H1 (cell line): ENCODE measurements around the gene KRT27. TPM values are rescaled to one million over a fixed set of nuclear protein-coding genes. Genes with fewer than 3 reads are reported as not detected.
"Not testable (repeated sequence)": the region's sequence is repeated elsewhere in the genome, so short reads cannot be mapped to it uniquely, and the experiment has no call there.

Source experiments
- CTCF ChIA-PET: fragments of 300-600 bp; sonication (Branson Sonifier 250); formaldehyde crosslinking; loops from one replicate; lab custom pipeline; 2021; ENCODE audit not compliant: partially characterized antibody; lab: Charles Lee
- POLR2A ChIA-PET: fragments of 300-600 bp; sonication (Branson Sonifier 250); formaldehyde crosslinking; loops from one replicate; lab custom pipeline; 2021; ENCODE audit warnings: inconsistent platforms; ENCODE audit not compliant: partially characterized antibody; lab: Charles Lee
- DNase-seq, 2 experiments: peaks; one replicate each; pipeline versions ENCODE4 v3.0.0 to v3.0.0-alpha.2; 2010 to 2022; ENCODE audit warnings: low spot score in 2 of 2, low read depth in 1 of 2, mixed read lengths in 1 of 2
- FAIRE-seq: peaks from 2 replicates; lab custom pipeline; 2011; peaks lifted over from hg19 to GRCh38; lab: Jason Lieb, UNC
- H2AFZ ChIP-seq: 2 replicates; pipeline ENCODE4 v1.8.1; 2012; ENCODE audit warnings: low read length, inconsistent platforms
- H2AK5ac ChIP-seq: 2 replicates; pipeline ENCODE4 v1.6.1; 2013; ENCODE audit warnings: low read depth, low read length
- H2BK120ac ChIP-seq: replicated peaks from 2 replicates; pipeline ENCODE3; 2013; ENCODE audit warnings: low read depth, low read length, inconsistent platforms
- H2BK12ac ChIP-seq: 2 replicates; pipeline ENCODE4 v1.6.1; 2013; ENCODE audit warnings: low read depth, low read length
- H2BK15ac ChIP-seq: 2 replicates; pipeline ENCODE4 v1.6.1; 2013; ENCODE audit warnings: low read length
- H2BK20ac ChIP-seq: 2 replicates; pipeline ENCODE4 v1.6.1; 2013; ENCODE audit warnings: low read length
- H2BK5ac ChIP-seq: 2 replicates; pipeline ENCODE4 v1.6.1; 2013; ENCODE audit warnings: low read depth, low read length
- H3K14ac ChIP-seq: 2 replicates; pipeline ENCODE4 v1.6.1; 2013; ENCODE audit warnings: inconsistent platforms; ENCODE audit not compliant: insufficient read length
- H3K18ac ChIP-seq: 2 replicates; pipeline ENCODE4 v1.6.1; 2013; ENCODE audit warnings: low read length; ENCODE audit errors: extremely low read depth
- H3K23ac ChIP-seq: 2 replicates; pipeline ENCODE4 v1.6.1; 2013; ENCODE audit warnings: inconsistent platforms; ENCODE audit not compliant: insufficient read length
- H3K23me2 ChIP-seq: 2 replicates; pipeline ENCODE4 v1.6.1; 2013; ENCODE audit warnings: low read depth, low read length
- H3K27ac ChIP-seq: 2 replicates; pipeline ENCODE4 v1.6.1; 2011; ENCODE audit warnings: low read depth, low read length, inconsistent platforms
- H3K27me3 ChIP-seq, 4 experiments: replicated peaks in 1 of 4; 1 replicate in 1 of 4; 2 replicates in 3 of 4; pipeline versions ENCODE4 v1.6.1 to v1.8.1; 2011 to 2013; ENCODE audit warnings: low read length in 3 of 4, mild to moderate bottlenecking in 3 of 4, inconsistent platforms in 2 of 4, mixed read lengths in 2 of 4, moderate library complexity in 1 of 4; ENCODE audit not compliant: control insufficient read depth in 3 of 4, insufficient read depth in 3 of 4; ENCODE audit errors: extremely low read depth in 1 of 4
- H3K36me3 ChIP-seq, 4 experiments: 2 replicates each; pipeline versions ENCODE4 v1.6.1 to v1.8.1; 2011 to 2013; ENCODE audit warnings: mild to moderate bottlenecking in 4 of 4, low read length in 3 of 4, moderate library complexity in 2 of 4, control low read depth in 1 of 4, inconsistent platforms in 1 of 4; ENCODE audit not compliant: insufficient read depth in 4 of 4, control insufficient read depth in 2 of 4
- H3K4ac ChIP-seq: replicated peaks from 2 replicates; pipeline ENCODE3; 2013; ENCODE audit warnings: low read length, low read depth, mixed read lengths, inconsistent platforms; ENCODE audit not compliant: insufficient read length
- H3K4me1 ChIP-seq, 4 experiments: replicated peaks in 1 of 4; 1 replicate in 1 of 4; 2 replicates in 3 of 4; pipeline versions ENCODE4 v1.6.1 to v1.8.1; 2011 to 2013; ENCODE audit warnings: low read length in 3 of 4, inconsistent platforms in 2 of 4, mixed read lengths in 1 of 4; ENCODE audit not compliant: insufficient read depth in 4 of 4, control insufficient read depth in 3 of 4
- H3K4me2 ChIP-seq, 2 experiments: 2 replicates each; pipeline versions ENCODE4 v1.6.1 to v1.8.1; 2011 to 2013; ENCODE audit warnings: low read depth in 2 of 2, low read length in 2 of 2, control low read depth in 1 of 2, inconsistent platforms in 1 of 2, mild to moderate bottlenecking in 1 of 2; ENCODE audit not compliant: insufficient read depth in 1 of 2
- H3K4me3 ChIP-seq, 4 experiments: fragments of 200-600, 300-600 bp in 1 of 4; sonication (generic), shearing (Covaris generic), sonication (Bioruptor Twin) in 1 of 4; 2 replicates each; pipeline versions ENCODE4 v1.5.1 to v1.8.1; 2011 to 2016; ENCODE audit warnings: low read length in 4 of 4, low read depth in 3 of 4, control low read depth in 2 of 4, inconsistent platforms in 2 of 4, mild to moderate bottlenecking in 2 of 4, mixed read lengths in 1 of 4, moderate library complexity in 1 of 4; ENCODE audit not compliant: insufficient read depth in 2 of 4; ENCODE audit errors: extremely low read depth in 1 of 4
- H3K56ac ChIP-seq: replicated peaks from 2 replicates; pipeline ENCODE3; 2013; ENCODE audit warnings: low read depth, mild to moderate bottlenecking, mixed read lengths, low read length, inconsistent platforms; ENCODE audit not compliant: insufficient read length
- H3K79me1 ChIP-seq: 2 replicates; pipeline ENCODE4 v1.6.1; 2013; ENCODE audit warnings: low read depth, low read length, control low read depth
- H3K79me2 ChIP-seq, 2 experiments: 2 replicates each; pipeline versions ENCODE4 v1.6.1 to v1.8.1; 2012 to 2013; ENCODE audit warnings: low read length in 2 of 2, mild to moderate bottlenecking in 2 of 2, inconsistent platforms in 1 of 2; ENCODE audit not compliant: insufficient read depth in 2 of 2, control insufficient read depth in 1 of 2
- H3K9ac ChIP-seq, 4 experiments: replicated peaks in 1 of 4; 1 replicate in 1 of 4; 2 replicates in 3 of 4; pipeline versions ENCODE4 v1.6.1 to v1.8.1; 2011 to 2013; ENCODE audit warnings: low read depth in 3 of 4, low read length in 3 of 4, control low read depth in 2 of 4, mild to moderate bottlenecking in 2 of 4, moderate library complexity in 2 of 4, inconsistent platforms in 1 of 4; ENCODE audit errors: extremely low read depth in 1 of 4
- H3K9me3 ChIP-seq, 2 experiments: 2 replicates each; pipeline versions ENCODE4 v1.6.1 to v1.8.1; 2012 to 2013; ENCODE audit warnings: mild to moderate bottlenecking in 2 of 2, moderate library complexity in 2 of 2, control low read depth in 1 of 2, inconsistent platforms in 1 of 2, low read depth in 1 of 2, low read length in 1 of 2, mixed read lengths in 1 of 2; ENCODE audit not compliant: insufficient read depth in 2 of 2
- H4K20me1 ChIP-seq, 2 experiments: replicated peaks in 1 of 2; 2 replicates each; pipeline versions ENCODE3 to v1.8.1; 2011 to 2013; ENCODE audit warnings: inconsistent platforms in 2 of 2, low read length in 2 of 2, mild to moderate bottlenecking in 1 of 2; ENCODE audit not compliant: insufficient read depth in 2 of 2, control insufficient read depth in 1 of 2
- H4K5ac ChIP-seq: 2 replicates; pipeline ENCODE4 v1.6.1; 2013; ENCODE audit warnings: low read length, low read depth, mixed read lengths, inconsistent platforms; ENCODE audit not compliant: insufficient read length
- H4K8ac ChIP-seq: 2 replicates; pipeline ENCODE4 v1.8.0; 2013; ENCODE audit warnings: mild to moderate bottlenecking, moderate library complexity, low read length, inconsistent platforms; ENCODE audit not compliant: insufficient read depth; ENCODE audit errors: extremely low read depth
- H4K91ac ChIP-seq: replicated peaks from 2 replicates; pipeline ENCODE3; 2013; ENCODE audit warnings: low read length, mixed read lengths, inconsistent platforms; ENCODE audit not compliant: insufficient read length
- ASH2L ChIP-seq: fragments of 200-600, 300-600 bp; sonication (generic); IDR thresholded peaks from one replicate; pipeline ENCODE4 v1.7.1; 2017; ENCODE audit warnings: low read length
- BRCA1 ChIP-seq: IDR thresholded peaks from 2 replicates; pipeline ENCODE4 v1.6.1; 2012; ENCODE audit warnings: low read depth, low read length, improper control_type of control experiment
- CTCF ChIP-seq, 3 experiments: IDR thresholded peaks; 1 replicate in 2 of 3; 2 replicates in 1 of 3; pipeline versions ENCODE4 v1.5.1 to v1.6.1; 2011; ENCODE audit warnings: low read length in 3 of 3, mild to moderate bottlenecking in 3 of 3, inconsistent platforms in 2 of 3, low read depth in 1 of 3, moderate library complexity in 1 of 3; ENCODE audit not compliant: insufficient read depth in 1 of 3; ENCODE audit errors: control extremely low read depth in 1 of 3
- POLR2AphosphoS5 ChIP-seq: IDR thresholded peaks from 2 replicates; pipeline ENCODE4 v1.6.1; 2011; ENCODE audit warnings: low read depth, low read length
- SIRT6 ChIP-seq: IDR thresholded peaks from one replicate; pipeline ENCODE4 v1.7.1; 2012; ENCODE audit warnings: low read length, inconsistent platforms
- SP4 ChIP-seq: IDR thresholded peaks from 2 replicates; pipeline ENCODE4 v1.6.1; 2012; ENCODE audit warnings: low read length, inconsistent platforms
- SUZ12 ChIP-seq: fragments of 200-600 bp; sonication (generic); IDR thresholded peaks from 2 replicates; pipeline ENCODE4 v1.6.1; 2012; ENCODE audit warnings: mild to moderate bottlenecking, inconsistent platforms, low read length, moderate library complexity, mixed read lengths
- WGBS, 2 experiments: shearing (Covaris generic) in 1 of 2; methylation state at CpG; one replicate each; pipeline versions ENCODE4 v1.1.6 to v1.1.7; 2013 to 2015; ENCODE audit warnings: low lambda C conversion rate in 2 of 2, mixed read lengths in 2 of 2, inconsistent platforms in 1 of 2, low coverage in 1 of 2, missing lambda C conversion rate in 1 of 2; ENCODE audit not compliant: insufficient replicate concordance in 2 of 2, insufficient coverage in 1 of 2, insufficient read length in 1 of 2; ENCODE audit errors: extremely low coverage in 1 of 2, missing lambda C conversion rate in 1 of 2; 5-methylcytosine and 5-hydroxymethylcytosine counted together
- polyA plus RNA-seq, 7 experiments: library from polyadenylated mRNA; depleted of rRNA in 3 of 7; stranded (reverse) in 5 of 7; unstranded in 2 of 7; fragments of >200 nt in 5 of 7; fragments of 200-250 nt in 2 of 7; gene quantifications; 1 replicate in 5 of 7; 2 replicates in 1 of 7; 4 replicates in 1 of 7; pipeline versions ENCODE4 v1.2.1 to v1.2.3, GENCODE V29; 2011 to 2013; ENCODE audit warnings: missing spikeins in 2 of 7, mixed read lengths in 2 of 7
- total RNA-seq: library from RNA; stranded (reverse); fragmentation: NEBNext Ultra II Directional; extraction: Animal tissue kit (Norgen Biotek cat#: 25700); gene quantifications from 2 replicates; pipeline ENCODE4 v1.2.1, GENCODE V29; 2021

The KRT27 gene
- total and polyA plus RNA-seq, 2 of the 8 experiments (the other 6 are each of a cell fraction or from before 2014, with no cell fraction given): not detected

DNA sequence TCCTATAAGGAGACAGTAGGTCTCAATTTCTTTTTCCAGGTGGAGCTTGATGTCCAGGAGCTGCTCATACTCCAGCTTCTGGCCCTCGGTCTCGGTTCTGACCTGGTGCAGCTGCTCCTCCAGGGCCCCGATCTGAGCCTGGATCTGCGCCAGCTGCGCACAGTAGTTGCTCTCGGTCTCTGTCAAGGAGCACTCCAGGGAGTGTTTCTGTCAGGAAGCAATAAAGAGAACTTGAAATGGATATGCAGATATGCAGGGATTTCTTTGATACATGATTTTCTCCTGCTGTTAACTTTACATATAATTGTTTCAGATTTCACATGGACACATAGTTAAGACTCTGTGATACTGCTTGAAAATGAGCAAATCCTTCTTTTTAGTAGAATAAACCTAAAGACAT lies 32.0 kb downstream of the KRT27 start (continued):
- no peak for TF ChIP-seq CTCF (IDR thresholded peaks at IDR 0.05; ENCODE audit: control extremely low read depth in 1 of 3, insufficient read depth in 1 of 3, low read depth in 1 of 3, low read length in 3 of 3)
- no peak for TF ChIP-seq POLR2AphosphoS5
- TF ChIP-seq ASH2L: no peak
- TF ChIP-seq SIRT6: no peak
- no peak for TF ChIP-seq SP4
- no peak for TF ChIP-seq SUZ12
- TF ChIP-seq BRCA1: no peak

DNA sequence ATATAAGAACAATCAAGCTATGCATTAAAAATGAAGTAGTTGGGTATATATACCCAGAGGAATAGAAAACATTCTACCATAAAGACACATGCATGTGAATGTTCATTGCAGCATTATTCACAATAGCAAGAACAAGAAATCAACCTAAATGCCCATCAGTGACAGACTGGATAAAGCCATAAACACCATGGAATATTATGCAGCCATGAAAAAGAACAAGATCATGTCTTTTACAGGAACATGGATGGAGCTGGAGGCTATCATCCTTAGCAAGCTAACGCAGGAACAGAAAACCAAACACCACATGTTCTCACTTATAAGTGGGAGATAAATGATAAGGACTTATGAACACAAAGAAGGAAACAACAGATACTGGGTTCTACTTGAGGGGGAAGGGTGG lies 33.7 kb downstream of the KRT27 start:
- H3K79me2 ChIP-seq, H3K23ac ChIP-seq, H3K4me1 ChIP-seq, H3K4me3 ChIP-seq, H3K27me3 ChIP-seq, H3K14ac ChIP-seq, H2BK12ac ChIP-seq, H2BK20ac ChIP-seq, H2AK5ac ChIP-seq, H4K8ac ChIP-seq, H3K56ac ChIP-seq, H4K5ac ChIP-seq, FAIRE-seq, H2AFZ ChIP-seq, H3K23me2 ChIP-seq, H3K18ac ChIP-seq, H3K9ac ChIP-seq, DNase-seq, H3K36me3 ChIP-seq, H3K4me2 ChIP-seq, H3K27ac ChIP-seq, CTCF ChIA-PET, H2BK5ac ChIP-seq, H3K9me3 ChIP-seq, H2BK15ac ChIP-seq, H3K4ac ChIP-seq, POLR2A ChIA-PET, H2BK120ac ChIP-seq, H4K20me1 ChIP-seq, H3K79me1 ChIP-seq, H4K91ac ChIP-seq: not testable (repeated sequence)
- 77% methylated on average over 1 of the region's 1 CpG; no CpG with 5 or more reads in 1 of the 2 experiments for WGBS, 2 experiments
